22Rv1 (cell line): Measurements from ENCODE around the gene LEMD3.

Experiments
- H3K27ac ChIP-seq: fragments of 450-650 bp; 2 replicates; pipeline ENCODE4 v1.5.1; 2017
- CTCF ChIP-seq: fragments of 450-650 bp; IDR thresholded peaks from 2 replicates; pipeline ENCODE4 v1.5.1; 2017; ENCODE audit warnings: mild to moderate bottlenecking
- ZFX ChIP-seq: fragments of 450-650 bp; IDR thresholded peaks from 2 replicates; pipeline ENCODE4 v1.6.1; 2017; ENCODE audit warnings: antibody characterized with exemption, borderline replicate concordance

Gene LEMD3

GRCh38 chr12:65232476-65233077, 63.2 kb downstream of the LEMD3 start:
- no peak overlapping the region for H3K27ac ChIP-seq
- TF ChIP-seq ZFX, result no peak
- TF ChIP-seq CTCF, result peak; percentile 65

GRCh38 chr12:65237153-65237552, 67.8 kb downstream of the LEMD3 start:
- H3K27ac ChIP-seq, result no peak overlapping the region
- TF ChIP-seq CTCF (no peak), ZFX (no peak)

- TF ChIP-seq ZFX (no peak), CTCF (no peak)
- H3K27ac ChIP-seq, result no peak overlapping the region
Measured at GRCh38 chr12:65238609-65239008, 69.2 kb downstream of the LEMD3 start.

GRCh38 chr12:65248656-65249633, 79.6 kb downstream of the LEMD3 start:
- TF ChIP-seq CTCF (no peak), ZFX (no peak)
- no peak overlapping the region for H3K27ac ChIP-seq

- TF ChIP-seq ZFX, result no peak
- TF ChIP-seq CTCF, result no peak
- no peak overlapping the region for H3K27ac ChIP-seq
Measured at GRCh38 chr12:65252515-65252914, 83.1 kb downstream of the LEMD3 start.

- TF ChIP-seq CTCF (no peak), ZFX (no peak)
- H3K27ac ChIP-seq, result no peak overlapping the region
Measured at GRCh38 chr12:65257986-65258385, 88.6 kb downstream of the LEMD3 start.

- TF ChIP-seq ZFX, result no peak
- TF ChIP-seq CTCF, result no peak
Measured at GRCh38 chr12:65259501-65259900, 90.1 kb downstream of the LEMD3 start.

More at GRCh38 chr12:65259501-65259900, 90.1 kb downstream of the LEMD3 start:
- H3K27ac ChIP-seq, result no peak overlapping the region
